Prostate gland (tissue), 2 donors: ENCODE measurements around the gene EML1.

Experiments
- CTCF ChIP-seq, 4 experiments: fragments of 200-600 bp in 2 of 4; fragments of 450-650 bp in 2 of 4; sonication (generic) in 2 of 4; IDR thresholded peaks; 1 replicate in 3 of 4; 2 replicates in 1 of 4; pipeline ENCODE4 v1.5.1; 2016 to 2019; ENCODE audit warnings: antibody characterized with exemption in 4 of 4, mild to moderate bottlenecking in 2 of 4, moderate library complexity in 2 of 4
- POLR2A ChIP-seq: fragments of 450-650 bp; IDR thresholded peaks from one replicate; pipeline ENCODE4 v1.6.1; 2016; ENCODE audit warnings: antibody characterized with exemption, mild to moderate bottlenecking
- POLR2AphosphoS5 ChIP-seq: sonication (generic); formaldehyde crosslinking; IDR thresholded peaks from one replicate; pipeline ENCODE4 v1.6.1; 2017; ENCODE audit warnings: antibody characterized with exemption

GRCh38 chr14:99769799-99770198, 23.4 kb upstream of the EML1 start:
- no peak for TF ChIP-seq POLR2A
- TF ChIP-seq POLR2AphosphoS5 = no peak
- no peak for TF ChIP-seq CTCF (IDR thresholded peaks at IDR 0.05)
